Activated naive CD8-positive, alpha-beta T cell (primary cell): ENCODE data around the gene CCDC121.
"Not testable (repeated sequence)": the region's sequence is repeated elsewhere in the genome, so short reads cannot be mapped to it uniquely, and the experiment has no call there.

ENCODE experiments used
- H3K27ac Mint-ChIP-seq: one replicate; pipeline ENCODE4 v1.8.0; 2021; ENCODE audit warnings: mixed read lengths
- H3K27me3 Mint-ChIP-seq: one replicate; pipeline ENCODE4 v1.8.0; 2021; ENCODE audit warnings: mixed read lengths
- H3K36me3 Mint-ChIP-seq: one replicate; pipeline ENCODE4 v1.8.0; 2021; ENCODE audit warnings: mixed read lengths
- H3K4me1 Mint-ChIP-seq: one replicate; pipeline ENCODE4 v1.8.0; 2021; ENCODE audit warnings: low read depth, mixed read lengths
- H3K4me3 Mint-ChIP-seq: one replicate; pipeline ENCODE4 v1.8.0; 2021; ENCODE audit warnings: mild to moderate bottlenecking, mixed read lengths
- H3K9me3 Mint-ChIP-seq: one replicate; pipeline ENCODE4 v1.8.0; 2021; ENCODE audit warnings: low read depth, mixed read lengths

The CCDC121 gene

GRCh38 chr2:27651056-27651455 lies 22.2 kb upstream of the CCDC121 start:
- Mint-ChIP-seq H3K27me3 (no peaks in the 10 kb centered on the region), H3K27ac (no peak overlapping the region), H3K4me1 (peaks cover 21% of the 10 kb centered on the region), H3K4me3 (no peak overlapping the region), H3K36me3 (peaks cover 9% of the 10 kb centered on the region), H3K9me3 (no peaks in the 10 kb centered on the region)

GRCh38 chr2:27647737-27648136 lies 18.9 kb upstream of the CCDC121 start:
- H3K9me3 Mint-ChIP-seq = no peaks in the 10 kb centered on the region
- peaks cover 5% of the 10 kb centered on the region for H3K4me1 Mint-ChIP-seq
- H3K36me3 Mint-ChIP-seq = peaks cover 6% of the 10 kb centered on the region
- H3K4me3 Mint-ChIP-seq = no peak overlapping the region
- H3K27ac Mint-ChIP-seq = peak overlapping the region; percentile 22
- no peaks in the 10 kb centered on the region for H3K27me3 Mint-ChIP-seq

GRCh38 chr2:27647289-27647688 lies 18.5 kb upstream of the CCDC121 start:
- H3K27me3 Mint-ChIP-seq = no peaks in the 10 kb centered on the region
- peaks cover 6% of the 10 kb centered on the region for H3K36me3 Mint-ChIP-seq
- no peak overlapping the region for H3K4me3 Mint-ChIP-seq
- H3K4me1 Mint-ChIP-seq = peaks cover 1% of the 10 kb centered on the region
- H3K27ac Mint-ChIP-seq = peak overlapping the region; percentile 70
- no peaks in the 10 kb centered on the region for H3K9me3 Mint-ChIP-seq

- Mint-ChIP-seq H3K4me3 (no peak overlapping the region), H3K9me3 (no peaks in the 10 kb centered on the region), H3K27me3 (no peaks in the 10 kb centered on the region), H3K36me3 (peaks cover 9% of the 10 kb centered on the region), H3K27ac (no peak overlapping the region), H3K4me1 (peaks cover 3% of the 10 kb centered on the region)
Observed at GRCh38 chr2:27645197-27645596, 16.4 kb upstream of the CCDC121 start.

GRCh38 chr2:27640722-27641245 lies 12.0 kb upstream of the CCDC121 start:
- no peaks in the 10 kb centered on the region for H3K27me3 Mint-ChIP-seq
- H3K36me3 Mint-ChIP-seq = peaks cover 16% of the 10 kb centered on the region
- H3K27ac Mint-ChIP-seq = peak overlapping the region; percentile 46
- H3K9me3 Mint-ChIP-seq = no peaks in the 10 kb centered on the region
- H3K4me1 Mint-ChIP-seq = peaks cover 28% of the 10 kb centered on the region
- H3K4me3 Mint-ChIP-seq = no peak overlapping the region

- H3K9me3 Mint-ChIP-seq = no peaks in the 10 kb centered on the region
- H3K4me3 Mint-ChIP-seq = peak overlapping the region; percentile 85
- H3K4me1 Mint-ChIP-seq = peaks cover 33% of the 10 kb centered on the region
- peak overlapping the region; percentile 98 for H3K27ac Mint-ChIP-seq
- peaks cover 23% of the 10 kb centered on the region for H3K36me3 Mint-ChIP-seq
- no peaks in the 10 kb centered on the region for H3K27me3 Mint-ChIP-seq
Observed at GRCh38 chr2:27638709-27639108, 9.9 kb upstream of the CCDC121 start.

- Mint-ChIP-seq H3K27ac (peak overlapping the region; percentile 98), H3K4me3 (peak overlapping the region; percentile 85), H3K36me3 (peaks cover 24% of the 10 kb centered on the region), H3K27me3 (no peaks in the 10 kb centered on the region), H3K4me1 (peaks cover 33% of the 10 kb centered on the region), H3K9me3 (no peaks in the 10 kb centered on the region)
Observed at GRCh38 chr2:27638037-27638637, 9.3 kb upstream of the CCDC121 start.

GRCh38 chr2:27636766-27637165 lies 8.0 kb upstream of the CCDC121 start:
- no peaks in the 10 kb centered on the region for H3K9me3 Mint-ChIP-seq
- no peaks in the 10 kb centered on the region for H3K27me3 Mint-ChIP-seq
- no peak overlapping the region for H3K4me3 Mint-ChIP-seq
- peaks cover 41% of the 10 kb centered on the region for H3K4me1 Mint-ChIP-seq
- H3K27ac Mint-ChIP-seq = no peak overlapping the region
- H3K36me3 Mint-ChIP-seq = peaks cover 27% of the 10 kb centered on the region

GRCh38 chr2:27634291-27634690 lies 5.5 kb upstream of the CCDC121 start:
- H3K27ac Mint-ChIP-seq = no peak overlapping the region
- H3K4me1 Mint-ChIP-seq = peaks cover 49% of the 10 kb centered on the region
- H3K9me3 Mint-ChIP-seq = no peaks in the 10 kb centered on the region
- H3K36me3 Mint-ChIP-seq = peaks cover 24% of the 10 kb centered on the region
- no peaks in the 10 kb centered on the region for H3K27me3 Mint-ChIP-seq
- H3K4me3 Mint-ChIP-seq = no peak overlapping the region

GRCh38 chr2:27630257-27630656 lies 1.4 kb upstream of the CCDC121 start:
- H3K4me1 Mint-ChIP-seq = peaks cover 39% of the 10 kb centered on the region
- H3K27me3 Mint-ChIP-seq, H3K9me3 Mint-ChIP-seq, H3K4me3 Mint-ChIP-seq: not testable (repeated sequence)
- H3K27ac Mint-ChIP-seq = peak overlapping the region; percentile 46
- peaks cover 17% of the 10 kb centered on the region for H3K36me3 Mint-ChIP-seq

GRCh38 chr2:27627963-27628766 lies 647 bp downstream of the CCDC121 start:
- Mint-ChIP-seq H3K27me3 (no peaks in the 10 kb centered on the region), H3K36me3 (peaks cover 9% of the 10 kb centered on the region), H3K4me1 (peaks cover 36% of the 10 kb centered on the region), H3K4me3 (no peak overlapping the region), H3K9me3 (no peaks in the 10 kb centered on the region), H3K27ac (no peak overlapping the region)

- H3K4me1 Mint-ChIP-seq = peaks cover 29% of the 10 kb centered on the region
- H3K9me3 Mint-ChIP-seq, H3K27ac Mint-ChIP-seq, H3K27me3 Mint-ChIP-seq, H3K4me3 Mint-ChIP-seq, H3K36me3 Mint-ChIP-seq: not testable (repeated sequence)
Observed at GRCh38 chr2:27626921-27627320, 1.9 kb downstream of the CCDC121 start.

GRCh38 chr2:27626323-27626722 lies 2.5 kb downstream of the CCDC121 start:
- H3K27ac Mint-ChIP-seq, H3K36me3 Mint-ChIP-seq, H3K4me3 Mint-ChIP-seq: not testable (repeated sequence)

GRCh38 chr2:27624943-27625342 lies 3.9 kb downstream of the CCDC121 start:
- Mint-ChIP-seq H3K4me3 (no peak overlapping the region), H3K4me1 (peaks cover 15% of the 10 kb centered on the region), H3K36me3 (peaks cover 2% of the 10 kb centered on the region), H3K27ac (peak overlapping the region; percentile 31), H3K9me3 (no peaks in the 10 kb centered on the region), H3K27me3 (no peaks in the 10 kb centered on the region)

More at GRCh38 chr2:27626323-27626722, 2.5 kb downstream of the CCDC121 start:
- H3K27me3 Mint-ChIP-seq, H3K9me3 Mint-ChIP-seq: not testable (repeated sequence)
- H3K4me1 Mint-ChIP-seq = peaks cover 23% of the 10 kb centered on the region

GRCh38 chr2:27622921-27623384 lies 5.9 kb downstream of the CCDC121 start:
- Mint-ChIP-seq H3K9me3 (no peaks in the 10 kb centered on the region), H3K4me3 (no peak overlapping the region), H3K36me3 (peaks cover 4% of the 10 kb centered on the region), H3K27ac (no peak overlapping the region), H3K27me3 (no peaks in the 10 kb centered on the region), H3K4me1 (peaks cover 11% of the 10 kb centered on the region)
